Activated CD4-positive, alpha-beta T cell treated with anti-CD3 and anti-CD28 coated beads, Interleukin-2, amount 10 ng/mL, durations not matched to agents 7 days and 5 days (primary cell): ENCODE measurements around the gene ALOX15. TPM values are rescaled to one million over a fixed set of nuclear protein-coding genes. Genes with fewer than 3 reads are reported as not detected.
"Not testable (repeated sequence)": the region's sequence is repeated elsewhere in the genome, so short reads cannot be mapped to it uniquely, and the experiment has no call there.

Source experiments
- CTCF ChIA-PET: fragments of 350-600 bp; sonication (Branson Sonifier 250); formaldehyde crosslinking; loops from one replicate; lab custom pipeline; 2021; ENCODE audit warnings: antibody characterized with exemption; lab: Charles Lee
- POLR2A ChIA-PET: fragments of 350-600 bp; sonication (Branson Sonifier 250); formaldehyde crosslinking; loops from one replicate; lab custom pipeline; 2021; ENCODE audit warnings: antibody characterized with exemption; lab: Charles Lee
- DNase-seq: peaks from one replicate; pipeline ENCODE4 v3.0.0-alpha.2; 2020
- H3K27ac Mint-ChIP-seq: one replicate; pipeline ENCODE4 v1.8.0; 2021; ENCODE audit warnings: mild to moderate bottlenecking, moderate library complexity, mixed read lengths
- H3K27me3 Mint-ChIP-seq: one replicate; pipeline ENCODE4 v1.8.0; 2021; ENCODE audit warnings: mixed read lengths
- H3K36me3 Mint-ChIP-seq: one replicate; pipeline ENCODE4 v1.8.0; 2021; ENCODE audit warnings: low read depth, mixed read lengths
- H3K4me1 Mint-ChIP-seq: one replicate; pipeline ENCODE4 v1.8.0; 2021; ENCODE audit warnings: mixed read lengths
- H3K4me3 Mint-ChIP-seq: one replicate; pipeline ENCODE4 v1.8.0; 2021; ENCODE audit warnings: mild to moderate bottlenecking, moderate library complexity, mixed read lengths
- H3K9me3 Mint-ChIP-seq: one replicate; pipeline ENCODE4 v1.8.0; 2021; ENCODE audit warnings: mixed read lengths
- total RNA-seq, 2 experiments: library from RNA; stranded (reverse); gene quantifications; one replicate each; pipeline ENCODE4 v1.2.3, GENCODE V29; 2021

ALOX15 gene
- total RNA-seq, 2 experiments from 2014 or later, result 0.17 TPM; not detected in 1

DNA sequence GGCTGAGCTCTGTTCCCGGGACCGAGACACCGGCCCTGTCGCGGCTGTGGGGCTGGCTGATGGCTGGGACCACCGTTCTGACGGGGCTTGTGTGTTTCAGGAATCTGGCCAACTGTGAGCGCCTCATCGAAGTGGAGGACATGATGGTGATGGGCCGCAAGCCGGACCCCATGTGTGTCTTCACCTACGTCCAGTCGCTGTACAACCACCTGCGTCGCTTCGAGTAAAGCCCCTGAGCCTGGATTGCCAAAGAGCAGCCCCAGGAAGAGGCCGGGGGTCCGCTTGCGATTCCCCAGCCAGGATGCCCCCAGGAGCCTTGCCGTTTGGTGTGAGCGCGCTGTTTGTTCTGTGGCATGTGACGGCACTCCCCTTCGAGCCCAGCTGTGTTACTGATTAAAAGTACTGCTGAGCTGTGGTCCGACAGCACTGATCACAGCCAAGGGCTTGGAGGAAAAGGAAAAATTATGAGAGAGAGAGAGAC, 34.2 kb downstream of the ALOX15 start:
- Mint-ChIP-seq H3K27ac (no peak overlapping the region), H3K36me3 (no peaks in the 10 kb centered on the region), H3K4me3 (no peak overlapping the region), H3K27me3 (peaks cover 31% of the 10 kb centered on the region), H3K9me3 (no peaks in the 10 kb centered on the region), H3K4me1 (no peaks in the 10 kb centered on the region)
- POLR2A ChIA-PET, result interaction anchor here (0.7 kb wide), 1 partner anchor 231 kb away, joined by 3 read pairs; no protein-coding TSS in a partner anchor
- CTCF ChIA-PET, result interaction anchor here (0.7 to 1.5 kb wide), 5 partner anchors 9 to 1725 kb away, joined by 3 to 4 read pairs (median 3); no protein-coding TSS in a partner anchor
- no peak for DNase-seq

DNA sequence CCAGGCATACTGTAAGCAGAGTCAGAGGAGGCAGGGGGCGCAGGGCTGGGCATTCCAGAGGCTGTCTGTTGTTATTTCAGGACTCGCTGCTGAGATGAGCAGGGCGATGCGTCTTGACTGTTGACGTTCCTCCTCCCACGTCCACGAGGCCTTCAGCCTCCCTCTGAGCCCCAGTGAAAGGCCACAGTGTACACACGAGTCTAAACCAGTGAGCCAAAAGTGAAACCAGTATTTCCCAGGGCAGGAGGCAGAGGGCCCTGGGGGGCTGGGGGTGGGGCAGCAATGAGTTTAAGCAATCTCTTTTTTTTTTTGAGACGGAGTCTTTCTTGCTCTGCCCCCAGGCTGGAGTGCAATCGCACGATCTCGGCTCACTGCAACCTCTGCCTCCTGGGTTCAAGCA, 35.7 kb downstream of the ALOX15 start:
- CTCF ChIA-PET, result no interaction called here
- POLR2A ChIA-PET, result no interaction called here
- Mint-ChIP-seq H3K27ac (no peak overlapping the region), H3K4me1 (no peaks in the 10 kb centered on the region), H3K27me3 (peaks cover 29% of the 10 kb centered on the region), H3K9me3 (no peaks in the 10 kb centered on the region), H3K4me3 (no peak overlapping the region), H3K36me3 (no peaks in the 10 kb centered on the region)
- no peak for DNase-seq

DNA sequence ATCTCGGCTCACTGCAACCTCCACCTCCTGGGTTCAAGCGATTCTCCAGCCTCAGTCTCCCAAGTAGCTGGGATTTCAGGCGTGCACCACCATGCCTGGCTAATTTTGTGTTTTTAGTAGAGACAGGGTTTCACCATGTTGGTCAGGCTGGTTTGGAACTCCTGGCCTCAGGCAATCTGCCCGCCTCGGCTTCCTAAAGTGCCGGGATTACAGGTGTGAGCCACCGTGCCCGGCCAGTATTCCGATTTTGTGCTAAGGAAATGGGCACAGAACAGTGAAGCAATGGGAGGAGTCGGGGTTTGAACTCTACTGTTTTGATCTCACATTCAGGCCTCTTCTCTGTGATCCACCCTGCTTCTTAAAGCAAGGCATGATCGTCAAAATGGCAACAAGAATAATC, 36.7 kb downstream of the ALOX15 start:
- CTCF ChIA-PET, result not testable (repeated sequence)

DNA sequence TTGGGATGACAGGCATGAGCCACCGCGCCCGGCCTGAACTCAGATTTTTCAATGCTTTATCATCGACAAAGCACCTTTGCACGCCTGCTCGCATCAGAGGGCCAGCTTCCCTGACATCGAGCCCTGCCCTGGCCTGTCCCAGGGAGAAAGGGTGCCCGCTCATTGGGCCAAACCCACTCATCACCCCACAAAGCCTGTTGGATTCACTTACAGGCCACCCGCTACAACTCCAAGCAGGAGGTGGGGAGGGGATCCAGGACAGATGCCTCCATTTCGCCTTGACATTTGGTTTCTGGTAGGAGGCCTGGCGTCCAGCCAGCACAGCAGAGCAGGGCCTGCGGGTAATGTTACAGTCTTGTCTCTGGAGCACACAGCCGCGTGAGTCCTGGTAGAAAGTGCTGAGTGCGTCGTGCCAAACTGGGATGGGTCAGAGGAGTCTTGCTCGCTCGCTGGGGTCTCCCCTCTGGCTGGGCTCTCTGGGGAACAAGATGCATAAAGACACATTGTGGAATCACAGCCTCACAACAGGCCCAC, 37.3 kb downstream of the ALOX15 start:
- Mint-ChIP-seq H3K9me3 (no peaks in the 10 kb centered on the region), H3K36me3 (no peaks in the 10 kb centered on the region), H3K27me3 (peaks cover 18% of the 10 kb centered on the region), H3K4me3 (no peak overlapping the region), H3K27ac (no peak overlapping the region), H3K4me1 (no peaks in the 10 kb centered on the region)
- POLR2A ChIA-PET, result interaction anchor here (0.6 kb wide), 1 partner anchor 829 kb away, joined by 3 read pairs; no protein-coding TSS in a partner anchor
- no peak for DNase-seq
- CTCF ChIA-PET, result no interaction called here

More for the DNA sequence above, 36.7 kb downstream of the ALOX15 start:
- DNase-seq, POLR2A ChIA-PET, H3K9me3 Mint-ChIP-seq, H3K4me1 Mint-ChIP-seq, H3K4me3 Mint-ChIP-seq, H3K27ac Mint-ChIP-seq, H3K36me3 Mint-ChIP-seq: not testable (repeated sequence)
- H3K27me3 Mint-ChIP-seq, result peaks cover 23% of the 10 kb centered on the region

DNA sequence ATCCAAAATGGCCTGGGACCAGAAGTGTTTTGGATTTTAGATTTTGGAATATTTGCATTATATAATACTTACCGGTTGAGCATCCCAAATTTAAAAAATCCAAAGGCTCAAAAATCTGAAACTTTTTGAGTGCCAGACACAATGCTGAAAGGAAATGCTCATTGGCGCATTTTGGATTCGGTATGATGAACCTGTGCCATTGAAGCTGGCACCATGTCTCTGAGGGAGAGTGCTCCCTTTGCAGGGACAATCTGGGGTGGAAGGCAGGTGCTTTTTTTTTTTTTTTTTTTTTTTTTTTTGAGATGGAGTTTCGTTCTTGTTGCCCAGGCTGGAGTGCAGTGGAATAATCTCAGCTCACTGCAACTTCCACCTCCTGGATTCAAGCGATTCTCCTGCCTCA, 39.4 kb downstream of the ALOX15 start:
- POLR2A ChIA-PET, result no interaction called here
- DNase-seq, result no peak
- H3K36me3 Mint-ChIP-seq, result no peaks in the 10 kb centered on the region
- CTCF ChIA-PET, result interaction anchor here (0.6 kb wide), 1 partner anchor 654 kb away, joined by 3 read pairs; no protein-coding TSS in a partner anchor
- H3K4me3 Mint-ChIP-seq, result no peak overlapping the region
- H3K4me1 Mint-ChIP-seq, result no peaks in the 10 kb centered on the region
- no peak overlapping the region for H3K27ac Mint-ChIP-seq
- H3K27me3 Mint-ChIP-seq, result no peaks in the 10 kb centered on the region
- no peaks in the 10 kb centered on the region for H3K9me3 Mint-ChIP-seq

DNA sequence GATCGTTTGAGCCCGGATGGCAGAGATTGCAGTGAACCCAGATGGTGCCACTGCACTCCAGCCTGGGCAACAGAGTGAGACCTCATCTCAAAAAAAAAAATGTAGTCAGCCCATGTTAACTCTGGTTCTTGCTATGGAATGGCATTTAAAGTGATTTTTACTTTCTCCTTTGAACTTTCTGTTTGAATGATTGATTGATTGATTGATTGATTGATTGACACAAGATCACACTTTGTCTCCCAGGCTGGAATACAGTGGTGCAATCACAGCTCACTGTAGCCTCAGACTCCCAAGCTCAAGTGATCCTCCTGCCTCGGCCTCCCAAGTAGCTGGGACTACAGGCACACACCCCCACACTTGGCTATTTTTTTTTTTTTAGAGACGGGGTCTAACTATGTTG, 40.2 kb downstream of the ALOX15 start:
- H3K4me3 Mint-ChIP-seq, result no peak overlapping the region
- no peaks in the 10 kb centered on the region for H3K27me3 Mint-ChIP-seq
- ChIA-PET CTCF (no interaction called here), POLR2A (no interaction called here)
- no peak for DNase-seq
- no peaks in the 10 kb centered on the region for H3K4me1 Mint-ChIP-seq
- no peaks in the 10 kb centered on the region for H3K36me3 Mint-ChIP-seq
- no peak overlapping the region for H3K27ac Mint-ChIP-seq
- no peaks in the 10 kb centered on the region for H3K9me3 Mint-ChIP-seq

DNA sequence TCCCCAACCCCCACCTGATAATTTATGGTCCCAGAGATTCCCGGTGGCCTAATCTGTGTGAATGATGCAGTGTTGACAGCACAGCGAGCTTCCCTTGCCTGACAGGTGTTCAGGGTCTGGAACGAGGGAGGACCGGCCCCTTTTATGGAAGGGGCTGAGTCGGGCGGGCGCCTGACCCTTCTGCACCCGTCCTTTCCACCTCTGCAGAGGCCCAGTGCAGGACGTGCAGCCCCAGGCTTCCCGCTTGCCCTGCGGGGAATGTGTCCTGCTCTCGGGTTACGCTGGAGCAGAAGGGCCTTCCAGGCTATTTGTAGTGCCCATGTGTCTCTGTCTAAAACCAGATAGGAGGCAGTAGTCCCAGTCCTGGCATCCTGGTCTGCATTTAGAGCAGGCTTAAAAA, 40.9 kb downstream of the ALOX15 start:
- no peak overlapping the region for H3K4me3 Mint-ChIP-seq
- H3K4me1 Mint-ChIP-seq, result no peaks in the 10 kb centered on the region
- no peaks in the 10 kb centered on the region for H3K9me3 Mint-ChIP-seq
- DNase-seq, result no peak
- POLR2A ChIA-PET, result no interaction called here
- H3K36me3 Mint-ChIP-seq, result no peaks in the 10 kb centered on the region
- CTCF ChIA-PET, result interaction anchor here (0.7 to 1.0 kb wide), 2 partner anchors 10 to 48 kb away, joined by 3 read pairs; no protein-coding TSS in a partner anchor
- no peak overlapping the region for H3K27ac Mint-ChIP-seq
- H3K27me3 Mint-ChIP-seq, result no peaks in the 10 kb centered on the region

DNA sequence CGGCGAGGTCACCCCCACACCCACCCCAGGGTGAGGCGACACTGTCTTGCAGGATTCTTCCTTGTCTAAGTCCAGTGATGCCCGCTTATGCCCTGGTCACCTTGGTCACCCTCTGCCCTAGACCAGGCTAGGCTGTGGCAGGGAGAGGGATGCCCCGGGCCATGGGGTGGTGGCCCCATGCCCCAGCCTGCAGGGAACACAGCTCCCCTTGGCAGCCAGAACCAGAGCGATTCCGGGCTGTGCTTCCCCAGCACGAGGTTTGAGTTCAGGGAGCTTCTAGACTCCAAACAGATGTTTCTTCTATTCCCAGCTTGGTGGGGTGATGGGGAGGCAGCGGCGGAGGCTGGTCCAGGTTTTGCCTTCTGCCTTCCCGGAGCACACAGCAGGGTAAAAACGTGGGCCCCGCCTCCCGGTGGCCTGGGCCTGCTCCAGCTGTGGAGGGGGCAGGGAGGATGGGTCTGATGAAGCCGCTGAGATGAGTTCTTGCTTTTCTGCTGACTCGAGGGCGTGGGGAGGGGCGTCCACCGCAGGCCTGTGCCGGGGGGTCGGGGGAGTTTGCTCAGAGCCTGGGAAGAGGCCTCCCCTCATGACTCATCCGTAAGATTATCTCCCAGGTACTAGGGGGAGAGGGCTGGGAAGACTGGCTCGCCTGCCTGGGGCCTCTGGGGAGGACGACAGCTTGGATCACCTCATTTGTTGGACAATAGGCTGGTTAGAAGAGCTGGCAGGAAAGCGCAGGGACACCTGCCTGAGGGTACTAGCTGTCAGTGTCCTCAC, 41.8 kb downstream of the ALOX15 start:
- Mint-ChIP-seq H3K27me3 (no peaks in the 10 kb centered on the region), H3K9me3 (no peaks in the 10 kb centered on the region), H3K4me3 (no peak overlapping the region), H3K36me3 (no peaks in the 10 kb centered on the region), H3K4me1 (peaks cover 3% of the 10 kb centered on the region), H3K27ac (no peak overlapping the region)
- no peak for DNase-seq
- ChIA-PET POLR2A (no interaction called here), CTCF (interaction anchor here (0.7 to 1.5 kb wide), 4 partner anchors 9 to 49 kb away, joined by 3 to 5 read pairs (median 3); no protein-coding TSS in a partner anchor)

DNA sequence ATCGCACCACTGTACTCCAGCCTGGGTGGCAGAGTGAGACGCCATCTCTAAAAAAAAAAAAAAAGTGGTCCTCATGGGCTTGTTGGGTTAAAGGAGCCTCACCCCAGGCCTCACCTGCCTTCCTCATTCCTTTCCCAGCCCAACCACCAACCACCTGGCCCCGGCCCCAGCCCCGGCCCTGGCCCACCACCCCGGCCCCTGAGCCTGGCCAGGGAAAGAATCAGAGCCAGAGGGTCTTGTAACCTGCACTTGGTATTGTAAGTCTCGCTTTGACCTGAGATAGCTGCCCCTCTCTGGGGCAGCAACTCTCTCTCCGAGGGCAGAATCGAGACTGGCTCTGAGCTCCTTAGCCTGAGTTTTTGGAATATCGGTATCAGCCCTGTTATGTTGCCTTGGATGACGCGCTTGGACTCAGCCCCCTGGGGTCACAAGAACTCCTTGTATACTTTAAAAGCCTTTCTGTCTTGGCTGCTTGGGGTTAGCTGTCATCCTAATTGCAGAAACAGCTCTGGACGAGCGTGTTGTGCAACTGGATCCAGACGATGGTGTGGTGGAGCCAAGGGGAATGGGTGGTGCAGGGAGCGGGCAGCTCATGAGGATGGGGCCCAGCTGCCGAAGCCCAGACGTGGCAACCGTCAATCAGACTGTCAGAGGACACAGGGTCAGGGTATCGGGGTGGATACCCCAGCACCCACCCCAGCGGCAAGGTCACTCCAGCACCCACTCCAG, 42.5 kb downstream of the ALOX15 start:
- CTCF ChIA-PET, result interaction anchor here (0.8 to 1.5 kb wide), 3 partner anchors 11 to 23 kb away, joined by 3 to 5 read pairs (median 4); no protein-coding TSS in a partner anchor

DNA sequence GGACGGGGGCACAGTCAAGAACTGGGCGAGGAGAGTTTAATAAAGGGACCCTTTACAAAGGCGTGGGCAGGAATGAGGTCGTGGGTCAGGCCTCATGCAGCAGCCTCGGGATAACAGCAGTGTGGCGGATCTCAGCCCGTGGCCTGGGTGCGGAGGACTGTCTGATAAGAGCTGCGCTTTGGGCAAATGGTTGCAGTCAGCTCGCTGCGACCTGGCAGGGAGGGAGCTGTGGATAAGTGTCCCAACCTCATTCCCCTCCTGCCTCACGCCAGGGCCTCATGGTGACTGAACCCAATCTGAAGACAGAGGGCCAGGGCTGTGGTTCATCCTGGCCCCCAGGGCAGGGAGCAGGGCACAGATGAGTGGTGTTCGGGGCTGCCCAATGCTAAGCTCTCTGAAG, 43.5 kb downstream of the ALOX15 start:
- Mint-ChIP-seq H3K4me1 (peaks cover 3% of the 10 kb centered on the region), H3K27ac (no peak overlapping the region), H3K36me3 (no peaks in the 10 kb centered on the region), H3K4me3 (no peak overlapping the region), H3K9me3 (no peaks in the 10 kb centered on the region), H3K27me3 (no peaks in the 10 kb centered on the region)
- CTCF ChIA-PET, result interaction anchor here (0.6 to 1.5 kb wide), 2 partner anchors 10 to 1820 kb away, joined by 3 to 5 read pairs; no protein-coding TSS in a partner anchor
- POLR2A ChIA-PET, result no interaction called here
- no peak for DNase-seq

More for the DNA sequence above, 42.5 kb downstream of the ALOX15 start:
- POLR2A ChIA-PET, result no interaction called here
- H3K9me3 Mint-ChIP-seq, result no peaks in the 10 kb centered on the region
- DNase-seq, result no peak
- H3K27me3 Mint-ChIP-seq, result no peaks in the 10 kb centered on the region
- peaks cover 3% of the 10 kb centered on the region for H3K4me1 Mint-ChIP-seq
- no peak overlapping the region for H3K27ac Mint-ChIP-seq
- no peaks in the 10 kb centered on the region for H3K36me3 Mint-ChIP-seq
- H3K4me3 Mint-ChIP-seq, result no peak overlapping the region

DNA sequence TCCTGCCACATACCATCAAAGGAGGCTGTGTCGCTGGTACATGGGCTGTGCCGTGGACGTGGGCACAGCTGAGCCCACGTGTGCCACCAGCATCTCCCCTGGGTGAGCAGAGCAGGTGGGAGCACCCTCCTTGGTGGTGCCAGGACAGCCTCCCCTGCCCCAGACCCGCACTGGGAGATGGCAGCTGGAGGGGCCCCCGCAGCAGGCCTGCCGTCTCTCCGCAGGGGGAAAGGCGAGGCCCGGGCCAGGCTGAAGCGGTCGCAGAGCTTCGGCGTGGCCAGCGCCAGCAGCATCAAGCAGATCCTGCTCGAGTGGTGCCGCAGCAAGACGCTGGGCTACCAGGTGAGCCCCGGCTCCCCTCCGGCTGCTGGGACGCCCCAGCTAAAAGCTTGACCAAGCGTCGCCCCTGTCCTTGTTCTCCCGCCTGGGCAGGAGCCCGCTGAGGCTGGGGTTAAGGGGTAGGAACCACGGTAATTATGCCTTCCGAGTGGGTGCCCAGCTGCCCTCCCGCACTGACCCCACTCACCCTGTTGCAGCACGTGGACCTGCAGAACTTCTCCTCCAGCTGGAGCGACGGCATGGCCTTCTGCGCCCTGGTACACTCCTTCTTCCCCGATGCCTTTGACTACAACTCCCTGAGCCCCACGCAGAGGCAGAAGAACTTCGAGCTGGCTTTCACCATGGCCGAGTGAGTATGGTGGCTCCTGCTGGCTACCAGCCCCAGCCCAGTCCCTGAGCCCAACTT, 44.7 kb downstream of the ALOX15 start:
- no peak for DNase-seq
- Mint-ChIP-seq H3K36me3 (no peaks in the 10 kb centered on the region), H3K4me1 (peaks cover 3% of the 10 kb centered on the region), H3K27me3 (no peaks in the 10 kb centered on the region), H3K4me3 (no peak overlapping the region), H3K27ac (no peak overlapping the region), H3K9me3 (no peaks in the 10 kb centered on the region)
- ChIA-PET POLR2A (no interaction called here), CTCF (interaction anchor here (1.1 kb wide), 1 partner anchor 30 kb away, joined by 3 read pairs; no protein-coding TSS in a partner anchor)

DNA sequence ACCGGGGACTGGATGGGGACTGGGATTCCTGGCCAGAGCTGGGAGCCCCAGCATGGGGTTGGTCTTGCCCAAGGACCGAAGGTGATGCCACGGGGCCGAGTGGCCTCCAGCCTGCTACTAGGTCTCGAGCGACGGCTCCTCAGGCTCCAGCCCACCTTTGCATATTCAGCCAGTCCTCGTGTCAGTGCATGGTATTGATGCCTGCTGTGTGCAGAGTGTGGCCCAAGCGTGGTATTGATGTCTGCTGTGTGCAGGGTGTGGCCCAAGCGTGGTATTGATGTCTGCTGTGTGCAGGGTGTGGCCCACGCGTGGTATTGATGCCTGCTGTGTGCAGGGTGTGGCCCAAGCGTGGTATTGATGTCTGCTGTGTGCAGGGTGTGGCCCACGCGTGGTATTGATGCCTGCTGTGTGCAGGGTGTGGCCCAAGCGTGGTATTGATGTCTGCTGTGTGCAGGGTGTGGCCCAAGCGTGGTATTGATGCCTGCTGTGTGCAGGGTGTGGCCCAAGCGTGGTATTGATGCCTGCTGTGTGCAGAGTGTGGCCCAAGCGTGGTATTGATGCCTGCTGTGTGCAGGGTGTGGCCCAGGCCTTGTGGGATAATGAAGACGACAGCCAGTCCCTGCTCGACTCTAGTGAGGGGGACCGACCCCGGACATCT, 45.7 kb downstream of the ALOX15 start:
- CTCF ChIA-PET, H3K36me3 Mint-ChIP-seq, H3K9me3 Mint-ChIP-seq, H3K27me3 Mint-ChIP-seq, H3K27ac Mint-ChIP-seq, DNase-seq, H3K4me1 Mint-ChIP-seq, POLR2A ChIA-PET, H3K4me3 Mint-ChIP-seq: not testable (repeated sequence)
